ENCODE measurements around the gene PVALB. TPM values are rescaled to one million over a fixed set of nuclear protein-coding genes. Genes with fewer than 3 reads are reported as not detected.

PVALB gene
- total and polyA plus RNA-seq, 10 of the 15 experiments (the other 5 are each of a cell fraction or from before 2014, with no cell fraction given), result not detected

- Histone ChIP-seq H3K27me3 (replicated peaks in 1 of 2; ENCODE audit: control insufficient read depth in 2 of 2, insufficient read depth in 2 of 2, low read length in 1 of 2) (no peaks in the 10 kb centered on the region; a peak in 1 of 4 replicates), H3K9ac (ENCODE audit: control insufficient read depth, insufficient read depth, low read length) (no peak overlapping the region), H3K9me3 (replicated peaks; ENCODE audit: control insufficient read depth, insufficient read depth, low read length) (no peaks in the 10 kb centered on the region), H3K4me2 (ENCODE audit: control insufficient read depth, insufficient read depth) (no peak overlapping the region), H3K36me3 (ENCODE audit: control insufficient read depth in 2 of 2, insufficient read depth in 2 of 2, low read length in 1 of 2) (no peaks in the 10 kb centered on the region), H3K79me2 (ENCODE audit: control insufficient read depth, insufficient read depth, low read length) (no peaks in the 10 kb centered on the region), H2AFZ (ENCODE audit: control insufficient read depth, low read depth, low read length) (no peak overlapping the region), H3K4me1 (ENCODE audit: control insufficient read depth, insufficient read depth, low read length) (no peaks in the 10 kb centered on the region), H3K27ac (ENCODE audit: control insufficient read depth, insufficient read depth) (no peak overlapping the region), H3K4me3 (no peak overlapping the region), H4K20me1 (ENCODE audit: control insufficient read depth, insufficient read depth) (no peaks in the 10 kb centered on the region)
- ChIA-PET POLR2A (no interaction called here), RAD21 (ENCODE audit: unreplicated experiment) (interaction anchor here (1.3 kb wide), 1 partner anchor 21 kb away, joined by 3 read pairs; no protein-coding TSS in a partner anchor), SMC1A (ENCODE audit: uncharacterized antibody, unreplicated experiment) (interaction anchor here (1.0 kb wide), 1 partner anchor 15 kb away, joined by 5 read pairs; the partner anchor contains the start of gene IFT27), CTCF (interaction anchor here (1.4 to 1.7 kb wide), 2 partner anchors 13 to 217 kb away, joined by 6 to 9 read pairs; no protein-coding TSS in a partner anchor)
- ATAC-seq (no peak), FAIRE-seq (no peak), DNase-seq (ENCODE audit: low read depth, low spot score) (no peak)
- WGBS (ENCODE audit: insufficient coverage, insufficient replicate concordance, low lambda C conversion rate, missing lambda C conversion rate), result 80% methylated on average over 11 of the region's 11 CpGs
- BruUV-seq (replicated peaks), result no TSS peak
- intact Hi-C loops (cut with micrococcal nuclease; ENCODE audit: unreplicated experiment) (no loop called here), in situ Hi-C loops (cut with MboI) (no loop called here)
- TF ChIP-seq BRCA1 (IDR thresholded peaks at IDR 0.05; ENCODE audit: low read depth, low read length) (no peak), CBX5 (IDR thresholded peaks at IDR 0.05; ENCODE audit: low read depth) (no peak), POLR2AphosphoS5 (IDR thresholded peaks at IDR 0.05; ENCODE audit: low read length) (no peak), NR2F1 (conservative IDR thresholded peaks at IDR 0.05) (no peak), CHD2 (IDR thresholded peaks at IDR 0.05; ENCODE audit: borderline replicate concordance, low read depth, low read length) (no peak), PKNOX1 (IDR thresholded peaks at IDR 0.05) (no peak), FOS (IDR thresholded peaks at IDR 0.05; ENCODE audit: borderline replicate concordance, extremely low read depth, insufficient read length) (no peak)
Observed at GRCh38 chr22:36760786-36761185, 56.0 kb downstream of the PVALB start.

All from GM12878 (cell line).